Loucy (cell line): ENCODE data around the gene NRGN.

Source experiments
- H2AFZ ChIP-seq: fragments of 200-600 bp; sonication (generic); 2 replicates; pipeline ENCODE4 v1.6.0; 2016; ENCODE audit warnings: antibody characterized with exemption, mild to moderate bottlenecking, low read length, moderate library complexity
- H3F3A ChIP-seq: fragments of 200-600 bp; 2 replicates; pipeline ENCODE4 v1.6.0; 2016; ENCODE audit warnings: antibody characterized with exemption, low read depth, mild to moderate bottlenecking
- H3K27me3 ChIP-seq: fragments of 200-600 bp; sonication (generic); 2 replicates; pipeline ENCODE4 v1.6.1; 2014; ENCODE audit warnings: low read length, mild to moderate bottlenecking; ENCODE audit not compliant: insufficient read depth, poor library complexity, severe bottlenecking
- H3K36me3 ChIP-seq: fragments of 200-600 bp; sonication (generic); 2 replicates; pipeline ENCODE4 v1.6.1; 2016; ENCODE audit warnings: low read length; ENCODE audit not compliant: insufficient read depth
- H3K4me1 ChIP-seq: fragments of 200-600 bp; sonication (generic); 2 replicates; pipeline ENCODE4 v1.5.1; 2014; ENCODE audit warnings: low read length, mild to moderate bottlenecking; ENCODE audit not compliant: insufficient read depth, poor library complexity, severe bottlenecking
- H3K4me2 ChIP-seq: fragments of 200-600 bp; sonication (generic); 2 replicates; pipeline ENCODE4 v1.6.0; 2014; ENCODE audit warnings: antibody characterized with exemption, low read length, low read depth, mild to moderate bottlenecking; ENCODE audit not compliant: poor library complexity, severe bottlenecking
- H3K4me3 ChIP-seq: fragments of 200-600 bp; sonication (generic); 2 replicates; pipeline ENCODE4 v1.5.1; 2014; ENCODE audit warnings: low read length, mild to moderate bottlenecking, mixed read lengths; ENCODE audit not compliant: poor library complexity, severe bottlenecking
- H3K79me2 ChIP-seq: fragments of 200-600 bp; sonication (generic); 2 replicates; pipeline ENCODE4 v1.6.1; 2014; ENCODE audit warnings: low read length; ENCODE audit not compliant: insufficient read depth
- H3K9ac ChIP-seq: fragments of 200-600 bp; sonication (generic); 2 replicates; pipeline ENCODE4 v1.6.0; 2014; ENCODE audit warnings: mild to moderate bottlenecking, low read depth, low read length, moderate library complexity; ENCODE audit not compliant: poor library complexity, severe bottlenecking
- H3K9me2 ChIP-seq: fragments of 200-600 bp; sonication (generic); replicated peaks from 2 replicates; pipeline ENCODE4 v1.6.1; 2016; ENCODE audit warnings: low read depth, low read length, mixed read lengths
- H3K9me3 ChIP-seq: fragments of 200-600 bp; sonication (generic); 2 replicates; pipeline ENCODE4 v1.6.1; 2014; ENCODE audit warnings: mild to moderate bottlenecking, antibody characterized with exemption, low read length, low read depth; ENCODE audit not compliant: insufficient read depth
- H4K20me1 ChIP-seq: fragments of 200-600 bp; sonication (generic); 2 replicates; pipeline ENCODE4 v1.6.0; 2014; ENCODE audit warnings: antibody characterized with exemption, low read length, mild to moderate bottlenecking; ENCODE audit not compliant: insufficient read depth, poor library complexity, severe bottlenecking
- CTCF ChIP-seq: fragments of 200-600 bp; sonication (generic); conservative IDR thresholded peaks from 2 replicates; pipeline ENCODE4 v1.5.1; 2014; ENCODE audit warnings: mild to moderate bottlenecking, antibody characterized with exemption, low read length
- EZH2phosphoT487 ChIP-seq: fragments of 200-600 bp; IDR thresholded peaks from 2 replicates; pipeline ENCODE4 v1.6.1; 2018; ENCODE audit warnings: antibody characterized with exemption, mild to moderate bottlenecking, moderate library complexity, borderline replicate concordance

NRGN gene

GRCh38 chr11:124759266-124760204, 19.8 kb downstream of the NRGN start:
- H3K4me3 ChIP-seq = no peak overlapping the region
- H2AFZ ChIP-seq = no peak overlapping the region
- H4K20me1 ChIP-seq = no peaks in the 10 kb centered on the region
- H3F3A ChIP-seq = no peaks in the 10 kb centered on the region
- no peak overlapping the region for H3K4me2 ChIP-seq
- H3K36me3 ChIP-seq = no peaks in the 10 kb centered on the region
- H3K9me3 ChIP-seq = no peaks in the 10 kb centered on the region
- H3K9ac ChIP-seq = no peak overlapping the region
- H3K79me2 ChIP-seq = no peaks in the 10 kb centered on the region
- H3K9me2 ChIP-seq = no peaks in the 10 kb centered on the region
- no peaks in the 10 kb centered on the region for H3K4me1 ChIP-seq
- TF ChIP-seq CTCF (no peak), EZH2phosphoT487 (no peak)
- no peaks in the 10 kb centered on the region for H3K27me3 ChIP-seq

GRCh38 chr11:124760205-124760652, 20.5 kb downstream of the NRGN start:
- H3K4me1 ChIP-seq = no peaks in the 10 kb centered on the region
- H3K9ac ChIP-seq = no peak overlapping the region
- no peak overlapping the region for H2AFZ ChIP-seq

GRCh38 chr11:124760806-124761205, 21.1 kb downstream of the NRGN start:
- H3F3A ChIP-seq = no peaks in the 10 kb centered on the region
- H3K27me3 ChIP-seq = no peaks in the 10 kb centered on the region
- no peak overlapping the region for H3K4me3 ChIP-seq
- no peaks in the 10 kb centered on the region for H3K79me2 ChIP-seq
- H3K9me2 ChIP-seq = no peaks in the 10 kb centered on the region
- no peak overlapping the region for H3K4me2 ChIP-seq
- no peaks in the 10 kb centered on the region for H4K20me1 ChIP-seq
- H3K9ac ChIP-seq = no peak overlapping the region
- H3K9me3 ChIP-seq = no peaks in the 10 kb centered on the region
- TF ChIP-seq CTCF (no peak), EZH2phosphoT487 (no peak)
- no peaks in the 10 kb centered on the region for H3K4me1 ChIP-seq
- no peak overlapping the region for H2AFZ ChIP-seq
- no peaks in the 10 kb centered on the region for H3K36me3 ChIP-seq

More at GRCh38 chr11:124760205-124760652, 20.5 kb downstream of the NRGN start:
- H3K36me3 ChIP-seq = no peaks in the 10 kb centered on the region
- no peaks in the 10 kb centered on the region for H3K27me3 ChIP-seq
- no peaks in the 10 kb centered on the region for H3K9me2 ChIP-seq
- H4K20me1 ChIP-seq = no peaks in the 10 kb centered on the region
- H3K4me3 ChIP-seq = no peak overlapping the region
- H3K9me3 ChIP-seq = no peaks in the 10 kb centered on the region
- no peaks in the 10 kb centered on the region for H3K79me2 ChIP-seq
- no peaks in the 10 kb centered on the region for H3F3A ChIP-seq
- H3K4me2 ChIP-seq = no peak overlapping the region
- TF ChIP-seq CTCF = no peak
- TF ChIP-seq EZH2phosphoT487 = no peak
